GM12878 (cell line): Measurements from ENCODE around the gene MAST1. TPM values are rescaled to one million over a fixed set of nuclear protein-coding genes. Genes with fewer than 3 reads are reported as not detected.

Experiments used
- ATF3 ChIP-seq: IDR thresholded peaks from 2 replicates; pipeline ENCODE4 v1.6.1; 2011; ENCODE audit warnings: low read depth, mild to moderate bottlenecking, low read length, moderate library complexity, borderline replicate concordance; ENCODE audit errors: extremely low read depth
- EP300 ChIP-seq, 2 experiments: fragments of 150-350 bp in 1 of 2; IDR thresholded peaks; 2 replicates each; pipeline ENCODE4 v1.6.1; 2011 to 2012; ENCODE audit warnings: low read depth in 2 of 2, low read length in 2 of 2, borderline replicate concordance in 1 of 2, improper control_type of control experiment in 1 of 2, inconsistent platforms in 1 of 2; ENCODE audit not compliant: control insufficient read depth in 1 of 2
- FOXM1 ChIP-seq: IDR thresholded peaks from 2 replicates; pipeline ENCODE4 v1.6.1; 2012; ENCODE audit warnings: low read depth, mild to moderate bottlenecking, inconsistent platforms, low read length, moderate library complexity
- IKZF2 ChIP-seq, 2 experiments: fragments of 450-650 bp; IDR thresholded peaks; 2 replicates each; pipeline ENCODE4 v1.6.1; 2017; ENCODE audit warnings: mild to moderate bottlenecking in 2 of 2, moderate library complexity in 2 of 2
- KDM1A ChIP-seq: fragments of 200-600 bp; sonication (generic); IDR thresholded peaks from 2 replicates; pipeline ENCODE4 v1.6.1; 2016; ENCODE audit warnings: borderline replicate concordance
- MLLT1 ChIP-seq: fragments of 450-650 bp; IDR thresholded peaks from 2 replicates; pipeline ENCODE4 v1.6.1; 2016; ENCODE audit warnings: mild to moderate bottlenecking
- NFXL1 ChIP-seq: fragments of 450-650 bp; IDR thresholded peaks from 2 replicates; pipeline ENCODE4 v1.6.1; 2017; ENCODE audit warnings: antibody characterized with exemption, mild to moderate bottlenecking, borderline replicate concordance
- PAX8 ChIP-seq: fragments of 450-650 bp; IDR thresholded peaks from 2 replicates; pipeline ENCODE4 v1.6.1; 2017; ENCODE audit warnings: mild to moderate bottlenecking, moderate library complexity
- RAD51 ChIP-seq: fragments of 450-650 bp; IDR thresholded peaks from 2 replicates; pipeline ENCODE4 v1.6.1; 2016; ENCODE audit warnings: moderate library complexity, mild to moderate bottlenecking, inconsistent platforms
- RBBP5 ChIP-seq: fragments of 200-600 bp; sonication (generic); conservative IDR thresholded peaks from 2 replicates; pipeline ENCODE4 v1.6.1; 2016
- SMAD5 ChIP-seq: IDR thresholded peaks from 2 replicates; pipeline ENCODE4 v1.6.1; 2016; ENCODE audit warnings: antibody characterized with exemption, low read depth
- SMC3 ChIP-seq: IDR thresholded peaks from 2 replicates; pipeline ENCODE4 v1.6.1; 2011; ENCODE audit warnings: low read length, improper control_type of control experiment, borderline replicate concordance
- SPI1 ChIP-seq: IDR thresholded peaks from 2 replicates; pipeline ENCODE4 v1.6.1; 2011; ENCODE audit warnings: low read depth, mild to moderate bottlenecking, low read length, moderate library complexity, borderline replicate concordance; ENCODE audit not compliant: insufficient read depth
- SREBF2 ChIP-seq: IDR thresholded peaks from 2 replicates; pipeline ENCODE4 v1.6.1; 2012; ENCODE audit warnings: mild to moderate bottlenecking, low read length
- SRF ChIP-seq, 2 experiments: IDR thresholded peaks; 2 replicates each; pipeline ENCODE4 v1.6.1; 2011; ENCODE audit warnings: low read depth in 2 of 2, low read length in 2 of 2, mild to moderate bottlenecking in 1 of 2, moderate library complexity in 1 of 2
- TARDBP ChIP-seq: IDR thresholded peaks from 2 replicates; pipeline ENCODE4 v1.6.1; 2016; ENCODE audit warnings: borderline replicate concordance
- WRNIP1 ChIP-seq: IDR thresholded peaks from 2 replicates; pipeline ENCODE4 v1.6.1; 2011; ENCODE audit warnings: low read depth, low read length, improper control_type of control experiment, borderline replicate concordance
- ZBED1 ChIP-seq: IDR thresholded peaks from 2 replicates; pipeline ENCODE4 v1.6.1; 2016; ENCODE audit warnings: borderline replicate concordance
- polyA plus RNA-seq, 11 experiments: library from polyadenylated mRNA; depleted of rRNA in 4 of 11; unstranded in 6 of 11; stranded (reverse) in 5 of 11; fragments of >200 nt; fragmentation: Nextera tagmentation in 4 of 11; fragmentation: Illumina TruSeq in 1 of 11; extraction: Ambion mirVana in 4 of 11; extraction: Trizol in 1 of 11; gene quantifications; 1 replicate in 1 of 11; 2 replicates in 10 of 11; pipeline versions ENCODE4 v1.2.1 to v1.2.3, GENCODE V29; 2011 to 2016; ENCODE audit warnings: inconsistent platforms in 2 of 11, missing spikeins in 2 of 11, low read depth in 1 of 11
- total RNA-seq, 4 experiments: library from RNA; depleted of rRNA in 3 of 4; stranded (reverse); fragments of >200 nt in 3 of 4; fragmentation: Illumina TruSeq in 1 of 4; extraction: Trizol in 1 of 4; gene quantifications; 2 replicates each; pipeline versions ENCODE4 v1.2.1 to v1.2.3, GENCODE V29; 2013 to 2021
- TF ChIP-seq, protein P1 (sequence below): IDR thresholded peaks from 2 replicates; pipeline ENCODE4 v1.6.1; 2012; ENCODE audit warnings: improper control_type of control experiment, low read depth, low read length; ENCODE audit not compliant: insufficient replicate concordance
- TF ChIP-seq, protein P2 (sequence below): fragments of 450-650 bp; IDR thresholded peaks from 2 replicates; pipeline ENCODE4 v1.6.1; 2016; ENCODE audit warnings: mild to moderate bottlenecking

The MAST1 gene
- total and polyA plus RNA-seq, 10 of the 15 experiments (the other 5 are each of a cell fraction or from before 2014, with no cell fraction given): 0.08 to 0.79 (median 0.44) TPM; not detected in 1

- TF ChIP-seq SRF (IDR thresholded peaks at IDR 0.05; ENCODE audit: low read depth in 2 of 2, low read length in 2 of 2) (no peak), EP300 (IDR thresholded peaks at IDR 0.05; ENCODE audit: borderline replicate concordance in 1 of 2, control insufficient read depth in 1 of 2, low read depth in 2 of 2, low read length in 2 of 2) (no peak), WRNIP1 (no peak), RAD51 (peak; percentile 83), MLLT1 (no peak; the same call in none of the 2 replicates), PAX8 (no peak), TARDBP (no peak), SMAD5 (no peak; the same call in 1 of the 2 replicates), SPI1 (peak; percentile 40; the same call in 1 of the 2 replicates), IKZF2 (IDR thresholded peaks at IDR 0.05) (no peak), FOXM1 (no peak), SMC3 (no peak), RBBP5 (no peak), SREBF2 (no peak), NFXL1 (no peak), KDM1A (no peak), ZBED1 (peak; percentile 53; the same call in 1 of the 2 replicates), ATF3 (no peak)
- TF ChIP-seq, protein P1, sequence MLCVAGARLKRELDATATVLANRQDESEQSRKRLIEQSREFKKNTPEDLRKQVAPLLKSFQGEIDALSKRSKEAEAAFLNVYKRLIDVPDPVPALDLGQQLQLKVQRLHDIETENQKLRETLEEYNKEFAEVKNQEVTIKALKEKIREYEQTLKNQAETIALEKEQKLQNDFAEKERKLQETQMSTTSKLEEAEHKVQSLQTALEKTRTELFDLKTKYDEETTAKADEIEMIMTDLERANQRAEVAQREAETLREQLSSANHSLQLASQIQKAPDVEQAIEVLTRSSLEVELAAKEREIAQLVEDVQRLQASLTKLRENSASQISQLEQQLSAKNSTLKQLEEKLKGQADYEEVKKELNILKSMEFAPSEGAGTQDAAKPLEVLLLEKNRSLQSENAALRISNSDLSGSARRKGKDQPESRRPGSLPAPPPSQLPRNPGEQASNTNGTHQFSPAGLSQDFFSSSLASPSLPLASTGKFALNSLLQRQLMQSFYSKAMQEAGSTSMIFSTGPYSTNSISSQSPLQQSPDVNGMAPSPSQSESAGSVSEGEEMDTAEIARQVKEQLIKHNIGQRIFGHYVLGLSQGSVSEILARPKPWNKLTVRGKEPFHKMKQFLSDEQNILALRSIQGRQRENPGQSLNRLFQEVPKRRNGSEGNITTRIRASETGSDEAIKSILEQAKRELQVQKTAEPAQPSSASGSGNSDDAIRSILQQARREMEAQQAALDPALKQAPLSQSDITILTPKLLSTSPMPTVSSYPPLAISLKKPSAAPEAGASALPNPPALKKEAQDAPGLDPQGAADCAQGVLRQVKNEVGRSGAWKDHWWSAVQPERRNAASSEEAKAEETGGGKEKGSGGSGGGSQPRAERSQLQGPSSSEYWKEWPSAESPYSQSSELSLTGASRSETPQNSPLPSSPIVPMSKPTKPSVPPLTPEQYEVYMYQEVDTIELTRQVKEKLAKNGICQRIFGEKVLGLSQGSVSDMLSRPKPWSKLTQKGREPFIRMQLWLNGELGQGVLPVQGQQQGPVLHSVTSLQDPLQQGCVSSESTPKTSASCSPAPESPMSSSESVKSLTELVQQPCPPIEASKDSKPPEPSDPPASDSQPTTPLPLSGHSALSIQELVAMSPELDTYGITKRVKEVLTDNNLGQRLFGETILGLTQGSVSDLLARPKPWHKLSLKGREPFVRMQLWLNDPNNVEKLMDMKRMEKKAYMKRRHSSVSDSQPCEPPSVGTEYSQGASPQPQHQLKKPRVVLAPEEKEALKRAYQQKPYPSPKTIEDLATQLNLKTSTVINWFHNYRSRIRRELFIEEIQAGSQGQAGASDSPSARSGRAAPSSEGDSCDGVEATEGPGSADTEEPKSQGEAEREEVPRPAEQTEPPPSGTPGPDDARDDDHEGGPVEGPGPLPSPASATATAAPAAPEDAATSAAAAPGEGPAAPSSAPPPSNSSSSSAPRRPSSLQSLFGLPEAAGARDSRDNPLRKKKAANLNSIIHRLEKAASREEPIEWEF: no peak
- TF ChIP-seq, protein P2, sequence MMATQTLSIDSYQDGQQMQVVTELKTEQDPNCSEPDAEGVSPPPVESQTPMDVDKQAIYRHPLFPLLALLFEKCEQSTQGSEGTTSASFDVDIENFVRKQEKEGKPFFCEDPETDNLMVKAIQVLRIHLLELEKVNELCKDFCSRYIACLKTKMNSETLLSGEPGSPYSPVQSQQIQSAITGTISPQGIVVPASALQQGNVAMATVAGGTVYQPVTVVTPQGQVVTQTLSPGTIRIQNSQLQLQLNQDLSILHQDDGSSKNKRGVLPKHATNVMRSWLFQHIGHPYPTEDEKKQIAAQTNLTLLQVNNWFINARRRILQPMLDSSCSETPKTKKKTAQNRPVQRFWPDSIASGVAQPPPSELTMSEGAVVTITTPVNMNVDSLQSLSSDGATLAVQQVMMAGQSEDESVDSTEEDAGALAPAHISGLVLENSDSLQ: peak; percentile 52; the same call in 1 of the 2 replicates
Measured at GRCh38 chr19:12792051-12792852, 46.1 kb upstream of the MAST1 start (continued).
